HG02678 (cell line): ENCODE measurements around the gene IRGC.
A peak's percentile ranks its signal among the peaks of the same experiment; 100 is the strongest.
"Not testable (repeated sequence)": the region's sequence is repeated elsewhere in the genome, so short reads cannot be mapped to it uniquely, and the experiment has no call there.

Experiments
- ATAC-seq: cut with Tn5 transposase; IDR thresholded peaks from one replicate; pipeline ENCODE4 v1.9.1; 2021; ENCODE audit warnings: mild to moderate bottlenecking, moderate library complexity; ENCODE audit not compliant: unreplicated experiment

IRGC gene, protein sequence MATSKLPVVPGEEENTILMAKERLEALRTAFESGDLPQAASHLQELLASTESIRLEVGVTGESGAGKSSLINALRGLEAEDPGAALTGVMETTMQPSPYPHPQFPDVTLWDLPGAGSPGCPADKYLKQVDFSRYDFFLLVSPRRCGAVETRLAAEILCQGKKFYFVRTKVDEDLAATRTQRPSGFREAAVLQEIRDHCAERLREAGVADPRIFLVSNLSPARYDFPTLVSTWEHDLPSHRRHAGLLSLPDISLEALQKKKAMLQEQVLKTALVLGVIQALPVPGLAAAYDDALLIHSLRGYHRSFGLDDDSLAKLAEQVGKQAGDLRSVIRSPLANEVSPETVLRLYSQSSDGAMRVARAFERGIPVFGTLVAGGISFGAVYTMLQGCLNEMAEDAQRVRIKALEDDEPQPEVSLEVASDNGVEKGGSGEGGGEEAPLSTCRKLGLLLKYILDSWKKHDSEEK

DNA sequence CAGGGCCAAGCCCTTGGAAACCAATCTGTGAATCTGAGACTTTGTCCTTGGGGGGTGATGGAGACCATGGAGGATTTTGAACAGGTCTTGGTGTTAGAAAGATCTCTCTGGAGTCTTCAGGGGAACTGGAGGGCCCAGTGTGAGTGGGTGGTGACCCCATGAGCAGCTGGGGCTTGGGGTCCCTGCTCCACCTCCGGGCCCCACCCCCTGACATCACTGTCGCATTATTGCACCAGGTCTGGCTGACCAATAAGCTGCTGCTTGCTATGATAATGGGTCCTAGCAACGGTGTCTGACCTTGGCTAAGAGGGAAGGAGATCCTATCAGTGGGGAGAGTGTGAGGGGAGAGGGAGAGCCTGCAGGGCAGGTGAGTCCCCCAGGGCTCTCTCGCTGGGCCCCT lies at the start of gene IRGC:
Gene IRGC (plus strand): TSS at position 301 of the 400 bp plus-strand sequence. CDS start 2,483 bp downstream, outside the sequence.
- no peak for ATAC-seq

DNA sequence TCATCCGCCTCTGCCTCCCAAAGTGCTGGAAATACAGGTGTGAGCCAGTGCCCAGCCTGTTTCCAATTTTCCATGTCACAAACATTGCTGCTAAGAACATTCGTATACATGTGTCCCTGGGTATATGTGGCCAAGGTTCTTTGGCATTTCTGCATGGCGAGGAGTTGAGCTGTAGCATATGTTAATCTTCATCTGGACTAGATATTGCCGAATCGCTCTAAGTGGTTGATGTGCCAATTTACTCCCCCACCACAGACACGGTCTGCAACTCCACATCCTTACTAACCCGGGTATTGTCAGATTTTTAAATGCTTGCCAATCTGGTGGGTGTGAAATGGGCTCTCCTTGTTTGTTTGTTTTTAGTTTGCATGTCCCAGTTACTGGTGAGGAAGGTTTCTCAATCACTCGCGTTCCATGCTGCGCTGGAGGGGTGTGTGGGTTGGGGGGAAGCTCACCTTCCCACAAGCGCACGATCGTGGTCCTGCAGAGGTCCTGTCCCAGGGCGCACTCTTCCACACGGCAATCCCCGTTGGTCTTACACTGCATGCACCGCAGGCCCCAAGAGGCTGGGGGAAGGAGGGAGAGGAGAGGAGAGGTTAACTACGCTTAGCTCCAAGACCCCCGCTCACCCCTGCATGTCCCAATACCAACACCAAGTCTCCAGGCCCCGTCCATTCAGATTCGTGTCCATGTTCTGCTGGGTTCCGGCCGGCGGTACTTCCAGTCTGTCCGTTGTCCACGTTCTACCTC lies 48.6 kb upstream of the IRGC start:
- ATAC-seq = no peak

DNA sequence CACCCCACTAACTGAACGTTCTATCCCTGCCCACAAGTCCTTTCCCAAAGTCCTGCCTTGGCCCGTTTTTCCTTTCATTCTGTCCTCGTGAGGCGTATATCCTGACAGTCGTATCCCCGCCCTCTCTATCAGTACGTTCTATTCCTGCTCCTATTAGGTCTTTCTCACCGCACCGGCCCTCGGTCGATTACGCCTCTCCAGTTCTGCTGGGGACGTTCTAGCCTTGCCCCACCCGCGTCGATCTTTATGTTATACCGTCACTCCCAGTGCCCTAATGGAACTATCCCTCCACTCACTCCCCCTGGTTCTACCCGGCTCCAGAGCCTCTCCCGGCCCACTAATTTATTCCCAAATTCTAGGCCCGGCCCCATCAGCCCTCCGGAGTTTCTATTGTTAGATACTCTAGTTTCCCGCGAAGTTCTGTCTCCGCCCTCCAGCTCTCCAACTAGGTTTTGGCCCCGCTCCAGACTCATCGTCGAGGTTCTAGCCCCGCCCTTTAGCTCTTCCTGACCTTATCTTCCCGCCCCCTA lies 47.9 kb upstream of the IRGC start:
- no peak for ATAC-seq

DNA sequence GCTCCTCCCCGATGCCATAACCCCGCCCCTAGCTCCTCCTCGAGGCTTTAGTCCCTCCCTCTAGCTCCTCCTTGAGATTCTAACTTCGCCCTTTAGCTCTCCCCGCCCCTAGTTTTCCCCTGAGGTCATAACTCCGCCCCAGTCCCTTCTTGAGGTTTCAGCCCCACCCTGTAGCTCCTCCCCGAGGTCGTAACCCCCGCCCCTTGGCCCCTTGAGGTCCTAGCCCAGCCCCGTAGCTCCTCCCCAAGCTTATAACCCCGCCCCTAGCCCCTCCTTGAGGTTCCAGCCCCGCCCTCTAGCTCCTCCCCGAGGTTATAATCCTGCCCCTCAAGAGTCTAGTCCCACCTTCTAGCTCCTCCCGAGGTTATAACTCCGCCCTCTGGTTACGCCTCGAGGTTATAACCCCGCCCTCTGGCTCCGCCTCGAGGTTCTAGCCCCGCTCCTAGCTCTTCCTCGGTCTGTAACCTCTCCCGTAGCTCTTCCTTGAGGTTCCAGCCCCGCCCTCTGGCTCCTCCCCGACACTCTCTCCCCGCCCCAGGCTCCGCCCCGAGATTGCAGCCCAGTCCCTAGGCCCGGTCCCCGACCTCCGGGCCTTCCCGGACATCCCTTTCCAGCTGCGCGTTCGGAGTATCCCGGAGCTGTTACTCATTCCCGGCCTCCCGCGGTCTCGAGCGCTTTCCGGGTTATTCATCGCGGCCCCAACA lies 47.3 kb upstream of the IRGC start:
- ATAC-seq = peak; percentile 84

DNA sequence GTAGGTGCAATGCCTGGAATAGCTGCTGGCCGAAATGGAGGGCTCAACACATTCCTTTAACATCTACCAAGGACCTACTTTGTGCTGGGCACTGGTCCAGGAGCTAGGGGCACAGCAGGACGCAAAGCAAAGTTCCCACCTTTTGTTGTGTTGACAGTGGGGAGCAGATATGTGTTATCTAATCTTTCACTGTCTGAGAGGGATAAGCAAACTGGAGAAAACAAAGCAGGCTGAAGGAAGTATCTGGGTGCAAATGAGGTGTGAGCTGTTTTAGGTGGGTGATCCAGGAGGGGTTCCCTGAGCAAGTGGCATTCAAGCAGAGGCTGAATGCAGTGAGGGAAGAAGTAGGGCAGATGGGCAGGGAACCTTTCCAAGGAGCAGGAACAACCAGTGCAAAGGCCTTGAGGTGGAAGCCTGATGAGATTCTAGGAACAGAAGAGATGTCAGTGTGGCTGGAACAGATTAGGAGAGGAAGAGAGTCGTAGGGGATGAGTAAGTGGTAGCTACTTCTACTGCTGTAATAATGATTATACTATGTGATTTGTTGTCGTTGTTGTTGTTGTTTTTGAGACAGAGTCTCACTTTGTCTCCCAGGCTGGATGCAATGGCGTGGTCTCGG lies 43.7 kb upstream of the IRGC start:
- ATAC-seq = no peak

DNA sequence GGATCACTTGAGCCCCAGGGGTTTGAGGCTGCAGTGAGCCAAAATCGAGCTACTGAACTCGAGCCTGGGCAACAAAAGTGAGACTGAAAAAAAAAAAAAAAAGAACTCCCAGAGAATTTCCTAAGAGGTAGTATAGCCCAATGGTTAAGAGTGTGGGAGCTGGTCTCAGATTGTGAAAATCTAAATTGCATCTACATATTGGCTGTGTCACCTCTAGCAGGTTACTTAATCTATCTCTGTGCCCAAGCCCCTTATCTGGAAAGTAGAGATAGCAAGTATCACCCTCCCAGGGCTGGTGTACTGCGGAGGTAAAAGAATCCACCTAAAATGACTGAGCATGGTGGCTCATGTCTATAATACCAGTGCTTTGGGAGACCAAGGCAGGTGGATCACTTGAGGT lies 42.2 kb upstream of the IRGC start:
- no peak for ATAC-seq

DNA sequence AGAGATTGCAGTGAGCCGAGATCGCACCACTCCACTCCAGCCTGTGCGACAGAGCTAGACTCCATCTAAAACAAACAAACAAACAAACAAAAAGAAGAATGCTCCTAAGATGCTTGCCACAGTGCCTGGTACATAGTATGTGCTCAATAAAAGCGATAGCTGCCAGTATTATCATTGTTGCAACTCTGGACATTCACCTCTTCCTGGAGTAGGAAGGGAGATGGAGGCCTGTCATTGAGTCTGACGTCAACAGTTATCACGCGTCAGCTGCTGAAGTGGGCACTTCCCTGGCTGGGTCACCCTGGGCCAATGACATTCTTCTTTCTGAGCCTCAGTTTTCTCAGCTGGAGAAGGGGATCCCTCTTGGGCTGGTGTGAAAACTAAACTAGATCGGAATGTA lies 41.7 kb upstream of the IRGC start:
- ATAC-seq = no peak

DNA sequence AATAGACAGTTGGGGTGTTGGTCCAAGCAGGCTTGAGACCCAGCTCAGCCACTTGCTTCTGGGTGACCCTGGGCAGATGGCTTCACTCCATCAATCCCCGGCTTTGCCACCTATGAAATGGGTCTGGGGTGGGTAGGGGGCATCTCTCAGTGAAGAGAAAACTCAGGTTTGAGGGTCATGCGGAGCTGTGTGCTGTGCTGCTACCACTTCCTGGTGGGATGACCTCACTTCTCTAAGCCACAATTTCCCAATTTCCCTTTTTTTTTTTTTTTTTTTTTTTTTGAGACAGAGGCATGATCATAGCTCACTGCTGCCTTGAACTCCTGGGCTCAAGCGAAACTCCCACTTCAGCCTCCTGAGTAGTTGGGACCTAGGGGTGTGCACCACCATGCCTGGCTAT lies 41.3 kb upstream of the IRGC start:
- ATAC-seq = no peak

DNA sequence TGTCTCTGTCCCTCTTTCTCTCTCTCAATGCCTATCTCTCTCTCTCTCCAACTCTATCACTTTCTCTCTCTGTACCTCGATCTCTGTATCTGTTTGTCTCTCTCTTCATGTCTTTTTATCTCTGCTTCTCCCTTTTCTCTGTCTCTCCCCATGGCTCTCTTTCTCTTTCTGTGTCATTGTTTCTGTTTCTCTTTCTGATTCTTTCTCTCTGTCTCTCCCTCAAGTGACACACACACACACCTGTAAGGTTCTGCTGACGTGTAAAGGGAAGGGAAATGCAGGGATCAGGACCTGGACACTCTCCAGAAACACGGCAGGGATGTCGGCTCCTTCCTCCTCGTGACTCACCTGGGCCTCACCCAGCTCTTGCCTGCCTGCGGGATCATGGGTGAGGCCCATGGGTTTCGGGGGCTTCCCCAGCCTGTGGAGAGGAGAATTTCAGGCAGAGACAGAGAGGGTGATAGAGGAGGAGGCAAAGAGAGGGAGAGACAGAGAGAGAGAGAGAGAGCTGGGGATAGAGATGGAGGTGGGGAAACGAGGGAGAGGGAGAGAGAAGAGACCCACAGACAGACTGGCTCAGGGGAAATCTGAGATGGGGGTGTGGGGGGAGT lies 40.5 kb upstream of the IRGC start:
- peak; percentile 50 for ATAC-seq

DNA sequence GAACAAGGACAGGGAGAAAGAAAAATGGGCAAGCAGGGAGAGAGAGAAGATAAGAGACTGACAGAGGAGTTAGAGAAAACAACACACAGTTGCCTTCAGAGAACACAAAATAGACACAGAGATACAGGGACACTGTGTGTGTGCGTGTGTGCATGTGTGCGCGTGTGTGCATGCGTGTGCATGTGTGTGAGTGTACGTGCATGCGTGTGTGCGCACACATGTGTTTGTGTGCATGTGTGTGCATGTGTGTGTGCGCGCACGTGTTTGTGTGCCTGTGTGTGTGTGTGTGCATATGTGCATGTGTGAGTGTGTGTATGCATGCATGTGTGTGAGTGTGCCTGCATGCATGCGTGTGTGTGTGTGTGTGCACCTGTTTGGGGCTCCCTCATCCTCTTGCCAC lies 40.0 kb upstream of the IRGC start:
- no peak for ATAC-seq

DNA sequence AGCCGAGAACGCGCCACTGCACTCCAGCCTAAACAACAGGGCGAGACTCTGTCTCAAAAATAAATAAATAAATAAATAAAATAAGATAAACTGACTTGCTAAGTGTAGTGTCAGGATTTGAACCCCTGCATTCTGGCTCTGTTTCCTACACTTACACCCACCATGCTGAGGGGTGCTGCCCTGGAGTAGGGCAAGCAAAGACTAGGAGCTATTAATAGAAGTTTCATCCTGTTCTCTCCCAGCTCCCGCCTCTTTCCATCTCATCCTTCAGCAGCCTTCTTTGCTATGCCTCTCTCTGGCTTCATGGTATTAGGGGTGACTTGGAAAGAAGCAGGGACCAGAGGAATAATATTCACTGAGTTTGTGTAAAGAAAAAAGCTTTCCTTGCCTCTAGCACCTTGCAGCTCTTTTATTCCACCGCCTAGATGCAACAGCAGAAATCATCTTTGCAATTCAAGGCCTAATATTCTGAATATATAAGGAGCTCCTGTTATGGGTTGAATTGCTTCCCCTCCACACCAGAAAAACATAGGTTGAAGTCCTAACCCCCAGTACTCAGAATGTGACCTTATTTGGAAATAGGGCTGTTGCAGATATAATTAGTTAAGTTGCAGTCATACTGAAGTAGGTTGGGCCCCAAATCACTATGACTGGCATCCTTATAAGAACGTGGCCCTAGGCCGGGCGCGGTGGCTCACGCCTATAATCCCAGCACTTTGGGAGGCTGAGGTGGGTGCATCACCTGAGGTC lies 37.2 kb upstream of the IRGC start:
- ATAC-seq = no peak

DNA sequence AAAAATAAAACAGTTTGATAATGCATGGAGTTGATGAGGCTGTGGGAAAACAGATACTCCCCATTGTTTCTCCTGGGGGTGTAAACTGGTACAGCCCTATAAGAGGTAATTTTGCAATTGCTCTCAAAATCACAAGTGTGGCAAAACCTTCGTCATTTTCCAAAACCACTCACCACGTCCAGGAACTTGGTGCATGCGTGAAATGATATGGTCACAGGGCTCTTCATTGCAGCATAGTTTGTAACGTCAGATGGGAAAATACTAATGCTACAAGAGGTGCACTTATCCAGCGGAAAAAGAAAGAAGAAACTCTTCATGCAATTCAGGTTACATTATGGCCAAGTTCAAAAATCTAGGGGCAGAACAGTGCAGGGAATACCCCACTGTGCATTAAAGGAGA lies 34.1 kb upstream of the IRGC start:
- no peak for ATAC-seq

DNA sequence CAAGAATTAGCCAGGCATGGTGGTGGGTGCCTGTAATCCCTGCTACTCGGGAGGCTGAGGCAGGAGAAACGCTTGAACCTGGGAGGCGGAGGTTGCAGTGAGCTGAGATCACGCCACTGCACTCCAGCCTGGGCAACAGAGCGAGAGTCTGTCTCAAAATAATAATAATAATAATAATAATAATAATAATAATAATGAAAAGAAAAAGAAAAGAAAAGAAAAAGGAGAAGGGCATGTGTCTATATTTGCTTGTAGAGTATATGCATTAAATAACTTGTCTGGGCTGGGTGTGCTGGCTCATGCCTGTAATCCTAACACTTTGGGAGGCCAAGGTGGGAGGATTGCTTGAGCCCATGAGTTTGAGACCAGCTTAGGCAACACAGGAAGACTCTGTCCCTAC lies 33.6 kb upstream of the IRGC start:
- ATAC-seq = not testable (repeated sequence)

DNA sequence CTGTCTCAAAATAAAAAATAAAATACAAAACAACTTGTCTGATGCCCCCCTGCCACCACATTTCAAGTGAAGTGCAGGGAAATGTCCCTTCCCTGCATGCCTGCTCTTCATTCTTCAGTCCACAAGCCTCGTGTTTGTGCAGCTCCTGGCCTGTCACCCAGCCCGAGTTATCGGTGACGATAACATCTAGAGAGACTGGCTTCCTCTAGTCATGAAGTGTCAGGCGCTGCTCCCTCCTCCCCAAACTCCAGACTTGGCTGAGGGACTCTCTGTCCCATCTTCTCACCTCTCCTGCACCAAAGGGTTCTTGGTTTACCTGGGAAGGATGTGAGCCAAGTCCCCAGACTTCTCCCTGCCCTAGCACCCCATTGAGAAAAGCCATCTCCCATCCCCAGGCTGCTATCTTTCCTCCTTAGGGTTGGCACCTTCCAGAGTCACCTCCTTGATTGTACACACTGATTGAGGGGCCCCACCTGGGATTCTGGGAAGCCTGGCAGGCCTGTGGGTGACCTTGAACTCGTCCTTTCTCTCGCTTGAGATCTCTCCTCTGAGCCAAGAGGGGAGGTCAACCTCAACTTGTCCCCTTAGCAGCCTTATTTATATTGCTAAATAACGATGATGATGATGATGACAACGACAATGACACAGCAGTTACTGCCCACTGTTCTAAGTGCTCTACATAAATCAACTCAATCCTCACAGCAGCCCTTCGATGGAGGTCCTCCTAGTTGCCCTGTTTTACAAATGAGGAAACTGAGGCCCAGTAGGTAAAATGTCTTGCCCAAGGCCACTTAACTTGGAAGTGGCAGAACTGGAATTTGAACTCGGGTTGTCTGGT lies 32.8 kb upstream of the IRGC start:
- no peak for ATAC-seq

DNA sequence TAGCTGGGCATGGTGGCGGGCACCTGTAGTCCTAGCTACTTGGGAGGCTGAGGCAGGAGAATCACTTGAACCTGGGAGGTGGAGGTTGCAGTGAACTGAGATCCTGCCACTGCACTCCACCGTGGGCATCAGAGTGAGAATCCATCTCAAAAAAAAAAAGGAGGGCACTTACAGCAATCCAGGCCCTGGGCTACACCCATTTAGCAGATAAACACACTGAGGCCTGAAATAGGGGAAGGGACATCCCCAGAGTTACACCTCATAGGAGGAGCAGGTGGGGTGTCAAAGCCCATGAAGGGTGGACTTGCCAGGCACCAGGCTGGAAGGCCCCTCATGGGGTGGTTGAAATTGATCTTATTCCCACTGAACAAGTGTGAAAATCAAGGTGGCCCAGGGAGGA lies 32.0 kb upstream of the IRGC start:
- ATAC-seq = no peak

DNA sequence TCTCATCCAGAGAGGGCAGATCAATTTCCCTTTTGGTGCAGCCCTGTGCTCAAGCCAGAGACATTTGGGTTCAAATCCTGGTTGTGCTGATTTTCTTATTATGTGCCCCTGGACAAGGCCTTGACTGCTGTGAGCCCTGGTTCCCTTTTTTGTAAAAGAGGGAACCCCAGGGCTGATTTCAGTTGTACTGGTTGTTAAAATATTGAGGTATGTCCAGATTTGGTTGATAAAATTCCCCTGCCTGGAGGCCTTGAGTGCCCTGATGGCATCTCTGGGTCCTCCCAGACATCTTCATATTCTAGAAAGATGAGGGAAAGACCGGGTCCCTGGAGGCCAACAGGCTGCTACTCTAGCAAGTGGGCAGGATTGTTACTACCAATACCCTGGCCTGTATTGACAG lies 31.6 kb upstream of the IRGC start:
- ATAC-seq = no peak

DNA sequence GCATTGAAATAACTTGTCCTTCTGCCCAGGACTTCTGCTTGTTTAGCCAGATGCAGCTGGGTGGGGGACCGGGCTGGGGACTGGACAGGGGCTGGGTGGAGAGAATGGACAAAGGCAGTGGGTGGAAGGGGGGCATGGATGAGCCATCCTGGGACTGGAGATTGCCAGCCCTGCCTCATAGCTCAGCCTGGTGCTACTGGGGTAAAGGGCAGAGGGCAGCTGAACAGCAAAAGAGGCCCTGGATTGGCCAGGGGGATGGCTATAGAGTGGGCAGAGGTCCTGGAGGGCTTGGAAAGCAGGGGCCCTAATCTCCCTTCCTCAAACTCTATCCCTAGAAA lies 28.2 kb upstream of the IRGC start:
- no peak for ATAC-seq

DNA sequence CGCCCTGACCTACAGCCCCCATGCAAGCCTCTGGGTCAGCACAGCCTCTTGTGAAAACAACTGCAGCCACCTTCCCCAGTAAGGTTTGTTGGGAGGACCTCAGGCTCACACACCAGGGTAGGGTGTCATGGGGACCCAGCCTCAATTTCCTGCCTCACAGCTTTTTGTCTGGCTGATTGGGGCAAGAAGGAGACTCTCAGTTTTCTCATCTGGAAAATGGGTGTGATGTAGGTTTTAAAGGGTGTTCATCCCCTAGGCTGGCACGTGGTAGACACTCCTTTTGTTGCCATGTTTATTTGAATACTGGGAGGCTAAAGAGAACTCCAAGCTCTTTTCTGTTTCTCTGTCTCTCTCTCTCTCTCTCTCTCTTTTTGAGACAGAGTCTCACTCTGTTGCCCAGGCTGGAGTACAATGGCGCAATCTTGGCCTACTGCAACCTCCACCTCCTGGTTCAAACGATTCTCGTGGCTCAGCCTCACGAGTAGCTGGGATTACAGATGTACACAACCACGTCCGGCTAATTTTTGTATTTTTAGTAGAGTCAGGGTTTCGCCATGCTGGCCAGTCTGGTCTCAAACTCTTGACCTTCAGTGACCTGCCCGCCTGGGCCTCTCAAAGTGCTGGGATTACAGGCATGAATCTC lies 27.7 kb upstream of the IRGC start:
- ATAC-seq = no peak

DNA sequence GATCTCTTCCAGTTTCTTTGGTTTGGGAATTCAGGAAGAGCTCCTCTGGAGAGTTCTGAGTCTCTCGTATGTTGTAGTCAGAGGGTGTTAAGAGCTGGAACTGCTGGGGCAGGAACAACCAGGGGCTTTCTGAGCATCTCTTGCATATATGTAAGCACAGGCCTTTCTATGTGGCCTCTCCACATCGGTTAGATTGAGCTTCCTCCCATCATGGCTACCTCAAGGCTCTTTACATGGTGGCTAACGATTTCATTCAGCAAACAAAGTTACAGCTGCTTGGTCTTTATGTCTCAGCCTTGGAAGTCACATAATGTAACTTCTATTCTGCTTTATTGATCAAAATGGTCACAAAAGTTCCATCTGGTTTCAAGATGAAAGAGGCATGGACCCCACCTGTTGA lies 25.4 kb upstream of the IRGC start:
- no peak for ATAC-seq
